ENCODE results near the gene DNAJC5G. TPM values are rescaled to one million over a fixed set of nuclear protein-coding genes. Genes with fewer than 3 reads are reported as not detected.

Gene DNAJC5G
- total and polyA plus RNA-seq, 2 donors (not counting 1 experiment from before 2014, with no cell fraction given): not detected

GRCh38 chr2:27237341-27237945 lies 37.8 kb upstream of the DNAJC5G start:
- Mint-ChIP-seq H3K9me3 (ENCODE audit: insufficient read depth) (no peaks in the 10 kb centered on the region), H3K27me3 (no peaks in the 10 kb centered on the region), H3K4me3 (no peak overlapping the region), H3K4me1 (no peaks in the 10 kb centered on the region), H3K27ac (no peak overlapping the region)
- TF ChIP-seq CTCF (IDR thresholded peaks at IDR 0.05) (no peak), EZH2 (IDR thresholded peaks at IDR 0.05; ENCODE audit: borderline replicate concordance, insufficient read depth, low read depth, low read length, poor library complexity, severe bottlenecking) (no peak)
- Histone ChIP-seq H3K79me2 (ENCODE audit: control insufficient read depth, insufficient read depth, low read length) (no peaks in the 10 kb centered on the region), H3K36me3 (replicated peaks in 1 of 2; ENCODE audit: control extremely low read depth in 1 of 2, control insufficient read depth in 1 of 2, extremely low read depth in 1 of 2, insufficient read depth in 2 of 2, low read length in 1 of 2) (peaks cover 6 to 91% of the 10 kb centered on the region in 2 experiments), H3K27ac (ENCODE audit: low read length in 2 of 2) (no peak overlapping the region), H3K9ac (ENCODE audit: low read length) (no peak overlapping the region), H3K9me3 (ENCODE audit: control extremely low read depth in 1 of 3, control insufficient read depth in 2 of 3, insufficient read depth in 1 of 3, low read length in 2 of 3) (no peaks in the 10 kb centered on the region), H2AFZ (ENCODE audit: insufficient read depth, low read depth, low read length, poor library complexity, severe bottlenecking) (no peak overlapping the region), H4K20me1 (ENCODE audit: control insufficient read depth, insufficient read depth, low read length, poor library complexity, severe bottlenecking) (no peaks in the 10 kb centered on the region), H3K4me2 (replicated peaks; ENCODE audit: low read depth, low read length, poor library complexity, severe bottlenecking) (no peak overlapping the region), H3K4me3 (ENCODE audit: control extremely low read depth in 1 of 5, extremely low read depth in 1 of 5, insufficient read depth in 1 of 5, low read depth in 2 of 5, low read length in 4 of 5) (no peak overlapping the region), H3K4me1 (ENCODE audit: control insufficient read depth in 2 of 2, insufficient read depth in 2 of 2, low read length in 2 of 2) (no peaks in the 10 kb centered on the region), H3K27me3 (replicated peaks in 1 of 4; ENCODE audit: control extremely low read depth in 1 of 4, control insufficient read depth in 3 of 4, insufficient read depth in 4 of 4, low read length in 3 of 4) (no peaks in the 10 kb centered on the region)
- ChIA-PET POLR2A (no interaction called here), CTCF (no interaction called here)
- intact Hi-C loops (cut with micrococcal nuclease): no loop called here
- WGBS (ENCODE audit: insufficient coverage): 97% methylated on average over 15 of the region's 15 CpGs
- DNase-seq (no peak), ATAC-seq (ENCODE audit: low read depth) (no peak)

- Mint-ChIP-seq H3K4me3 (no peak overlapping the region), H3K4me1 (no peaks in the 10 kb centered on the region), H3K27ac (no peak overlapping the region), H3K9me3 (ENCODE audit: insufficient read depth) (no peaks in the 10 kb centered on the region), H3K27me3 (no peaks in the 10 kb centered on the region)
- H3K79me2 ChIP-seq (ENCODE audit: control insufficient read depth, insufficient read depth, low read length): no peaks in the 10 kb centered on the region
- CTCF ChIA-PET: no interaction called here
- POLR2A ChIA-PET: no interaction called here
- DNase-seq (no peak), ATAC-seq (ENCODE audit: low read depth) (no peak)
- H3K4me1 ChIP-seq (ENCODE audit: control insufficient read depth in 2 of 2, insufficient read depth in 2 of 2, low read length in 2 of 2): no peaks in the 10 kb centered on the region
- no CpG with 5 or more reads among the region's 8 CpGs for WGBS (ENCODE audit: insufficient coverage)
- H3K9ac ChIP-seq (ENCODE audit: low read length): no peak overlapping the region
- intact Hi-C loops (cut with micrococcal nuclease): no loop called here
- no peak overlapping the region for H2AFZ ChIP-seq (ENCODE audit: insufficient read depth, low read depth, low read length, poor library complexity, severe bottlenecking)
- no peaks in the 10 kb centered on the region for H3K27me3 ChIP-seq (replicated peaks in 1 of 4; ENCODE audit: control extremely low read depth in 1 of 4, control insufficient read depth in 3 of 4, insufficient read depth in 4 of 4, low read length in 3 of 4)
- H3K36me3 ChIP-seq (replicated peaks in 1 of 2; ENCODE audit: control extremely low read depth in 1 of 2, control insufficient read depth in 1 of 2, extremely low read depth in 1 of 2, insufficient read depth in 2 of 2, low read length in 1 of 2): peaks cover 0 to 89% of the 10 kb centered on the region in 2 experiments
- H4K20me1 ChIP-seq (ENCODE audit: control insufficient read depth, insufficient read depth, low read length, poor library complexity, severe bottlenecking): no peaks in the 10 kb centered on the region
- TF ChIP-seq EZH2 (IDR thresholded peaks at IDR 0.05; ENCODE audit: borderline replicate concordance, insufficient read depth, low read depth, low read length, poor library complexity, severe bottlenecking): no peak
- TF ChIP-seq CTCF (IDR thresholded peaks at IDR 0.05): no peak
- no peaks in the 10 kb centered on the region for H3K9me3 ChIP-seq (ENCODE audit: control extremely low read depth in 1 of 3, control insufficient read depth in 2 of 3, insufficient read depth in 1 of 3, low read length in 2 of 3)
- H3K27ac ChIP-seq (ENCODE audit: low read length in 2 of 2): no peak overlapping the region
- no peak overlapping the region for H3K4me2 ChIP-seq (replicated peaks; ENCODE audit: low read depth, low read length, poor library complexity, severe bottlenecking)
- H3K4me3 ChIP-seq (ENCODE audit: control extremely low read depth in 1 of 5, extremely low read depth in 1 of 5, insufficient read depth in 1 of 5, low read depth in 2 of 5, low read length in 4 of 5): no peak overlapping the region
Measured at GRCh38 chr2:27238976-27239375, 36.3 kb upstream of the DNAJC5G start.

All from B cell (primary cell).